ENCODE measurements around the gene OR9Q1.
"Not testable (repeated sequence)": the region's sequence is repeated elsewhere in the genome, so short reads cannot be mapped to it uniquely, and the experiment has no call there.

Gene OR9Q1, protein sequence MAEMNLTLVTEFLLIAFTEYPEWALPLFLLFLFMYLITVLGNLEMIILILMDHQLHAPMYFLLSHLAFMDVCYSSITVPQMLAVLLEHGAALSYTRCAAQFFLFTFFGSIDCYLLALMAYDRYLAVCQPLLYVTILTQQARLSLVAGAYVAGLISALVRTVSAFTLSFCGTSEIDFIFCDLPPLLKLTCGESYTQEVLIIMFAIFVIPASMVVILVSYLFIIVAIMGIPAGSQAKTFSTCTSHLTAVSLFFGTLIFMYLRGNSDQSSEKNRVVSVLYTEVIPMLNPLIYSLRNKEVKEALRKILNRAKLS

DNA sequence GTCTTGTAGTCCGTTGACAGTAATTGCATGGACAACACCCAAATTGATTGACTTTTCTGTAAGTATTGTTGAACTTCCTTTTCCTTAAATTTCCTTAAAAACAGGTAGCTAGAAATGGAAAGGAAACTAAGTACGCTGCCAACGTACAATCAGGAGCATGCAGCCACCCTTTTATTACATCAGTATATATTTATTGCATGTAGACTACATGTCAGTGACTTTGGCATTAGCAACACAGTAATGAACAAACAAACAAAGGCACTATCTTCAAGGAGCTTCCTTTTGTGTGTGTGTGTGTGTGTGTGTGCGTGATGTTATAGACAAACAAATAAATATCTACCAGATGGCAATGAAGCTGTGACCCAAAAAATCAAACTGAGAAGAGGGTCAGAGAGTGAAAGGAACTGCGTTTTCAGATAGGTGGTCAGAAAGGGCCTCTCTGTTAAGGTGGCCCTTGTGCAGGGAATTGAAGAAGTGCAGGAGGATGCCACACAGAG, at the start of gene OR9Q1:
Gene OR9Q1 (plus strand): TSS at position 447 of the 497 bp plus-strand sequence. CDS start 155,564 bp downstream, outside the sequence.
- no peak for DNase-seq (ENCODE audit: low spot score)

DNA sequence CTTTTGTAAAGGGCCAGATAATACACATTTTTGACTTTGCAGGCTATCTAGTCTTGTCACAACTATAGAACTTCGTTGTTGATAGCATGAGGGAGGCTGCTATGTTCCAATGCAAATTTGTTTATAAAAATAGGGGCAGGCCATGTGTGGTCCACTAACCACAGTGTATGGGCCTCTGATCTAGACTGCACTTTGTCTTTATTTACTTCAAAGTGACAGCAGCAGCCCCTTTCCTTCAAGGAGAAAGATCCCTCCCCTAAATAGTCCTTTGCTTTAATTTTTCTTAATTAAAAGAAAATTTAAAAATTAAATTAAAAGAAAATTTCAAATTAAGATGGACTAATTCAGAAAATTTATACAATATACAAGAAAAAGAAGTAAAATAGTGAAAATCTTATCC, 49.5 kb upstream of the OR9Q1 start:
- no peak for DNase-seq (ENCODE audit: low spot score)

DNA sequence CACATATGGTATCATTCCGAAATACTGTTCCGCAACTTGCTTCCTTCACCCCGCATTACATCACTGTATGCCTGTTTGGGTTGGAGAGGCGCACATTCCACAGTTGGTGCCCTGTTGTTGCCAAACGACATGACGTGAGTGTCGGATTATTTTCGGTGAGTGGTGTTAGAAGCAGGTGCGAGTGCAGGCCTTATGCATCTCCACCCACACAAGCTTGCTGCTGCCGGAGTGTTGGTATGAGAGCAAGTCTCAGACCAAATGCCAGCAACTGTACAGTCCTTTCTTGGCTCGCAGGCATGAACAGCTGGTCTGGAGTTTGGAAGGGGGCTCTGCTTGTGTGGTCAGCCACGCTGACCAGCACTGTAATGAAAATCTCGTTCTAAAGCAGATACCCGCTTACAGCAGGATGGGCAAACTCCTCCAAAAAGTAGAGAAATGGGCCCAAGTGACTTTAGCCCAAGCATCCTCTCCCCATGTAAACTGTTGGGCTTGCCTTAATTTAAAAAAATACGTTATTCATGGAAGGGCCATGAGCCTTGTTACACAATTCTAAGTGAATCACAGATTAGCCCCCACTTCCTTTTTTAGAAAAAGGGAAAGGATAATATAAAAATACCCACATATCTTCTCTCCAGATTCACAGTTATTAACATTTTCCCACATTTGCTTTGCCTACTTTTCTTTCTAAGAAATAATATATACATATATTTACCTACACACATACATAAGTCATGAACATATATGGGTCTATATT, 48.7 kb upstream of the OR9Q1 start:
- no peak for DNase-seq (ENCODE audit: low spot score)

DNA sequence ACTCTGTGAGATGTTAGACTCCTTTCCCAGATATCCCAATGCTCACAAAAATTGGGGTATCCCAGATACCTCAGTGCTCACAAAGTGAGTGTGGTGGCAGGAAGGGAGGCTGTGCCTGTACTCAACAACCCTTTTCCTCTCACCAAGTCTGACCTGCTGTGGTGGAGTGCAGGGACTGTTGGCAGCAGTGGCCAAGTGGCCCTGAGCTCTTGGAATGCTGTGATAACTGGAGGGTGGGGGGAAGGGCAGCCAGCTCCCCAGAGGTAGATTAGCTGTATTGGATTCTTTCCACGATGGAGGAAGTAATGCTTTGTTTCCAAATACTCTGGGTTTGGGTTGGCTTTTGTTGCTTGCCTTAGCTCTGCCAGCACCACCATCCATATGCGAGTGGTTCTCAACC, 46.0 kb upstream of the OR9Q1 start:
- no peak for DNase-seq (ENCODE audit: low spot score)

DNA sequence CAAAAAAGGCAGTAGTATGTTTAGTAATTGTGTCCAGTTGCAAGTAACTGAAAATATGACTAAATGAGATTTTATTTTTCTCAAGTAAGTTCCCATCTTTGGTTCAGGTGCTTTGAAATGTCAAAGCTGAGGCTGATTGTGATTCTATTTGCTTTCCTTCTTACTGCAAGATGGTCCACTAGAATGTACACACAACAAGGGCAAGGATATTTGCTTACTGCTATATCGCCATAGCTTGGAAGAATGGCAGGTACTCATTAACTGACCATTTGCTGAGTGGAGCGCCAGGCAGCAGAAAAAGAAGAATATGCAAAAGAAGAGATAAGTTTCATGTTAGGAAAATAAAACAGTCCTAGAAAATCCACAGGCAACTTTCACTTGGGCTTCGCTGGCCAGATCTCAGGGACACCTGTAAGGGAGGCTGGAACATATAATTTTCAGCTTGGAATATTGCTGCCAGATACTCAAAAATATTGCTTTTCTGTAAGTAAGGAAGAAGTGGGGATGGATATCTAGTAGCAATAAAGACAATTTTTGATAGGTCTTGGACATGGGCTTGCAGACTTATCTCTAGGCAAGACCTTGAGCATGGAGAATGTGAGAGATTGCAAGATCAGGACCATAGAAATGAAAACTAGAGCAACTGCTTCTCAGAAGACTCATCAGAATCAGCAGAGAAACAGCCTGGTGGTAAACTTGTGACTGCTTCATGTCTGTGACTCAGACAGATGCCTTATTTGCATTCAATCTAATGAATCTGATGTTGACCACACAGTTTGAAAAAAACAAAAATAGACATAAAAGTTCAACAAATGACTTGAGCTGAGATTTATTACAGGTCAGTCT, 44.8 kb upstream of the OR9Q1 start:
- peak; percentile 28 for DNase-seq (ENCODE audit: low spot score)

DNA sequence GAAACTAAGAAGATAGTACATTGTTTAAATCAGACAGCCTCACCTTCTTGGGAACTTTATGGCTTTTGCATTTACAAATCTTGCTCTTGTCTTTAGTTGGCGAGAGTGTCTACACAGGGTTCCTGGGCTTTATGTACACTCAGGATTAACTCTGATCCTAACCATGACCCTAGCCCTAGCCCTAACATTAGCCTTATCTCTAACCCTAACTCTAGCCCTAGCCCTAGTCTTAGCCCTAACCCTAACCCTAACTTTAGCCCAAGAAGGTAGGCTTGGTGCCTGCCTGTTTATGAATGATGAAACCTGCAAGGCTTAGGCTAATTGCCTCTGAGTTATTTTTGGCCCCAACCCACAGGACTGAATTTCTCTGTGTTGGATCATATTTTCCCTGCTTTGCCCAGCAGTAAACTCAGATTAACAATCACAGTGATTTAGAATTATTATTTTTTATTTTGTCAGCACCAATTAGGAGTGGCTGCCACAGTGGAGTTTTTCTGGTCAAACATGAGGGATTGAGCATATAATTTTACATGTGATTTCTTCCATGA, 44.1 kb upstream of the OR9Q1 start:
- DNase-seq (ENCODE audit: low spot score), result no peak

DNA sequence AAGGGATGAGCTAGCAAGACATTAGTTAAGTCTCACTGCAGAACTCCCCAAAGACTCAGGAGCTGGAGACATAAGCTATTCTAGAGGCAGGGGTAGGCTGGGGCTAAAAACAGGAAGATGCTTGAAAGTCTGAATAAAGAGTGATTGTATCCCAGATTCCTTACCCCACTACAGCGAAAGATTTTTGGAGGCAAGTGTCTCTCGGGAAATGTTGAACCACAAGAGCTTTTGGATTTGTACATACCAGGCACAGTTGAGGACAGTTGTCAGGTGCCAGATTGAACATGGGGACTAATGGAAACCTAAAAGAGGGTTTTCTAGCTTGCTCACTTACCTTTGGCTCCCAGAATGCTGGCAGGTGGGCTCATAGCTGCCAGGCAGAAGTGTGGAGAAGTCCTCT, 43.5 kb upstream of the OR9Q1 start:
- DNase-seq (ENCODE audit: low spot score), result no peak

DNA sequence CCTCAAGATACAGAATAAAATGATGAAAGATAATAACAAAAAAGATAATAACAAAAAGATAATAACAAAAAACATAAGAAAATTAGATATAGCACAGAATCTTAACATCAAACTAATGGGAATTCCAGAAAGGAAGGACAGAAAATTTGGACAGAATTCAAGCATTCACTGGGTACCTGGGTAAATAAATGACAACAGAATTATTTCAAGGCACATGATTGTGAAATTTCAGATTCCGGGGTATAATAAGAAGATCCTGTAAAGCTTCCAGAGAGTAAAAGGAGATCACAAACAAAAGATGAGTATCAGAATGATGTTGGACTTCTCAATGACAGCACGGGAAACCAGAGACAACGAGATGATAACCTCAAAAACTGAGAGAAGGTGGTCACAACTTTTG, 42.1 kb upstream of the OR9Q1 start:
- DNase-seq (ENCODE audit: low spot score), result no peak

DNA sequence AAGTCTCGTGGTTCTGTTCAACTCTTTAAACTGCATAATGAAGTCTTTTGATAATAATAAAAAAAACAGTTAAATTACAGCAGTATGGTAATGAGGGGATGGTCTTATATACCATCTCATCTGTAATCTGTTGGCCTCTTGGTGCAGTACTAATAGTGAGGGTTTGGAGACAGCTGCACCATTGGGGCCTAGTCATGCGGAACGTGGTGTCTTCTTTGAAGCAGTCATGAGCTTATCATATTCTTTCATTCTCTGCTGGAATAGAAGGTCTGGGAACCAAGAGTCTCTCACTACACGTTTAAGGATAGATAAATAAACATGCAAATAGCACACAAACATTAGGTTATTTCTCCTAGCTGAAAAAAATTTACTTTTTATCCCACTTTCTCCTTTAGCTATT, 40.9 kb upstream of the OR9Q1 start:
- DNase-seq (ENCODE audit: low spot score), result no peak

DNA sequence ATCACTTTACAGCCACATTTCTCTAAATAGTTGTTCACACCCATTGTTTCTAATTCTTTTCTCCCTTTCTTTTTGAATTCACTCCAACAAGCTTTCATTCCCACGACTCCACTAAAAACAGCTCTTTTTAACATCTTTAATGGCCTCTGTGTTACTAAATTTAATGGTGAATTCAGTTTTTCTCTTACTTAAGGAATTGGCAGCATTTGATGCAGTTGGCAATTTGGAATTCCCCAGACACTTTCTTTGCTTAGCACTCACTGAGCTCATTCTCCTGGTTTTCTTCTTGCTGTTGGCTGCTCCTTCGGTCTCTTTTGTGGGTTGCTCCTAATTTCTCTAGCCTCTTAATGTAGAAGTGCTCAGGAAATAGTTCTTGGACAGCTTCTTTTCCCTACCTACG, 40.5 kb upstream of the OR9Q1 start:
- no peak for DNase-seq (ENCODE audit: low spot score)

DNA sequence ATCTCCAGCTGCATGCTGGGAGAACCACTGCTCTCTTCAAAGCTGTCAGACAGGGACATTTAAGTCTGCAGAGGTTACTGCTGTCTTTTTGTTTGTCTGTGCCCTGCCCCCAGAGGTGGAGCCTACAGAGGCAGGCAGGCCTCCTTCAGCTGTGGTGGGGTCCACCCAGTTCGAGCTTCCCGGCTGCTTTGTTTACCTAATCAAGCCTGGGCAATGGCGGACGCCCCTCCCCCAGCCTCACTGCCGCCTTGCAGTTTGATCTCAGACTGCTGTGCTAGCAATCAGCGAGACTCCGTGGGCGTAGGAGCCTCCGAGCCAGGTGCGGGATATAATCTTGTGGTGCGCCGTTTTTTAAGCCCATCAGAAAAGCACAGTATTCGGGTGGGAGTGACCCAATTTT, 24.2 kb upstream of the OR9Q1 start:
- DNase-seq (ENCODE audit: low spot score), result not testable (repeated sequence)

DNA sequence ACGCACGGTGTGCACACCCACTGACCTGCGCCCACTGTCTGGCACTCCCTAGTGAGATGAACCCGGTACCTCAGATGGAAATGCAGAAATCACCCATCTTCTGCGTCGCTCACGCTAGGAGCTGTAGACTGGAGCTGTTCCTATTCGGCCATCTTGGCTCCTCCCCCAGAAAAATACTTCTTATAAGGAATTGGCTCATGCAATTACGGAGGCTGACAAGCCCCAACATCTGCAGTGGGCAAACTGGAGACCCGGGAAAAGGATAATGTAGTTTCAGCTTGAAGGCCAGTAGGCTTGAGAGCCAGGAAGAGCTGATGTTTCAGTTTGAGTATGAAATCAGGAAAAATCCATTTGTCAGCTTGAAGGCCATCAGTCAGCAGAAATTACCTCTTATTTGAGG, 23.7 kb upstream of the OR9Q1 start:
- DNase-seq (ENCODE audit: low spot score), result not testable (repeated sequence)

DNA sequence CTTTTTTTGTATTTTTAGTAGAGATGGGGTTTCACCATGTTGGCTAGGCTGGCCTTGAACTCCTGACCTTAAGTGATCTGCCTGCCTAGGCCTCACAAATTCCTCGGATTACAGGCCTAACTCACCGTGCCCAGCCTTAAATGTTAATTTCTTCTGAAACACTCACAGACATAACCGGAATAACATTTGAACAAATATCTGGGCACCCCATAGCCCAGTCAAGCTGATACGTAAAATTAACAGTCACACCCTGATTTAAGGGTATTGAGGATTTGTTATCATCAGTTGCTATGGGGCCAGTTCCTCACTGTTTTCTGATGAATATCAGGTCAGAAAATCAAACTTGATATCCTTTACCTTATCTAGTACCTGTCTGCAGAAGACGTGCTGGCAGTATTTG, 23.0 kb upstream of the OR9Q1 start:
- DNase-seq (ENCODE audit: low spot score), result no peak

DNA sequence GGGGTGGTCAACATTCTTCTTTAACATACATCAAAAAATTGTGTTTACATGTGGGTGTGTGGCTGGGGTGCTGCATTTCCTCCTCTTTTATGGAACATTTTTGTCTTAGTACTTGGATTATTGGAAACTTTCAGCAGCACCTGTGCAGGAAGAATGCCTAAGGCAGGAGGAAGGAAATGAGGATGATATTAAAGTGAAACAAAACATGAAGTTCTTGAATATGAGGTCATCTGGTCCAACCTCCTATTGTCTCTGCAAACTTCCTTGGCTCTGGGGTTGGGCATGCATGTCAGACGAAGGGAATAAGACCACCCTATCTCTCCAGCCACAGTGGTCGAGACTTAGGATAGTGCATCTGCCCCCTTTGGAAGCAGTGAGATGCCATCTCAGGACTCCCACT, 20.6 kb upstream of the OR9Q1 start:
- no peak for DNase-seq (ENCODE audit: low spot score)

DNA sequence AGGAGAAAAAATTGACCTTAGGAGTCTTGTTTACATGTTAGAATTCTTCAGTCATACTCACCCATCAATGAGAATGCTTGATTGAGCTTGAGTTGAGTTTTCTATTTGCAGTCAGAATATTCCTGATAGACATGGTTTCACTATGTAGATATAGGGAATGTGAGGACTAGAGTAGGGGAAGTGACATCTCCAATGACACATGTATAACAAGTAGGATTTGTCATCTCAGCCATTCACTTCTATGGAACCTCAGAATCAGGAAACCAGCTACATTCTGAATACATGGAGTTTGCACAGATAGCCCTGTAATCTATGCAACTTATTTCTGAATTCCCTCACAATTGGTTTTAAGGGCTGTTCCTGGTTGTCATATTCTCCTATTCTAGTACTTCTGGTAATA, 20.1 kb upstream of the OR9Q1 start:
- DNase-seq (ENCODE audit: low spot score), result no peak

DNA sequence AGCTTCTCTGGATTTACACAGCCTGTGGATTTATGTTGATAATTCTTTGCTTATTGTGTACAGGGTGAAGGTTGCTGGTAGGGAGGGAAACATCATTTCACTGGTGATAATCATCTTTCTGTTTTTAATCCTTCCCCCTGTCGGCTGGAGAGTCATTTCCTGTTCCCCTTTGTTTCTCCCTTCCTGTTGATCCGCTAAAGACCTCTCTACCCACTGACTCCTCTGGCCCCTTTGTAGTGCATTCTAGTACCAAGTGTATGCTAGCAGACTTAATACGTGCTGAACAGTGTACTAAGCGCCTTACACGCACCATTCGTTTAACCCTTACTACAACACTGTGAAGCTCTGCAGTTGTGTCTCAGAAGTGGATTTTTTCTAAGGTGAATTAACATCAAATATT, 19.0 kb upstream of the OR9Q1 start:
- DNase-seq (ENCODE audit: low spot score), result no peak

DNA sequence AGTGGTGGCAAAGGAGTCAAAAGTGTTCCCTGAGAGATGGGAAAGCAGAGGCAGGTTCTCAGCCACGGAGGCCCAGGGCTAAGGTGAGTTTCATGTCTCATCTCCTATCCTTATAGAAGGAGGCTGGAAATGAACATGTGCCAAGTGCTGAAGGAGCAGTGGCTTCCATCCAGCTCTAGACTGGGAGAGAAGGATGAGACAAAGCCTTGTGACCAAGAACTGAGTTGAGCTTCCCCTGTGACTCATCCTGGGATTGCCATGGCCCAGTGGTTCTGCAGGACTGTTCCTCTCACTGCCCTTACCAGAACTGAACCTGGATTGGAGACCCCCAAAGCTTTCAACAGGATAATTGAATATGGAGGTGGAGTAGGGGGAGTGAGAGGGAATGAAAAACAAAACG, 16.7 kb upstream of the OR9Q1 start:
- no peak for DNase-seq (ENCODE audit: low spot score)

DNA sequence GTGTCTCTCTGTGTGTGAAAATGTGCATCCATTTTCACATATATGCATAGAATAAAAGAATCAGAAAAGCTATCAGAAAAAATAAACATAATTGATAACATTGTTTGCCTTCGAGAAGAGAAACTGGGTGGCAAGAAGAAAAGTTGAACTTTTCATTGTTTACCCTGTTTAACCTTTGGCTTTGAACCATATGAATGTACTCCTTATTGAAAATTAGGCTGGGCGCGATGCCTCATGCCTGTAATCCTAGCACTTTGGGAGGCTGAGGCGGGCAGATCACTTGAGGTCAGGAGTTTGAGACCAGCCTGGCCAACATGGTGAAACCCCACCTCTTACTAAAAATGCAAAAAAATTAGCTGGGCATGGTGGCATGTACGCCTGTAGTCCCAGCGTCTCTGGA, 11.9 kb upstream of the OR9Q1 start:
- DNase-seq (ENCODE audit: low spot score), result no peak

DNA sequence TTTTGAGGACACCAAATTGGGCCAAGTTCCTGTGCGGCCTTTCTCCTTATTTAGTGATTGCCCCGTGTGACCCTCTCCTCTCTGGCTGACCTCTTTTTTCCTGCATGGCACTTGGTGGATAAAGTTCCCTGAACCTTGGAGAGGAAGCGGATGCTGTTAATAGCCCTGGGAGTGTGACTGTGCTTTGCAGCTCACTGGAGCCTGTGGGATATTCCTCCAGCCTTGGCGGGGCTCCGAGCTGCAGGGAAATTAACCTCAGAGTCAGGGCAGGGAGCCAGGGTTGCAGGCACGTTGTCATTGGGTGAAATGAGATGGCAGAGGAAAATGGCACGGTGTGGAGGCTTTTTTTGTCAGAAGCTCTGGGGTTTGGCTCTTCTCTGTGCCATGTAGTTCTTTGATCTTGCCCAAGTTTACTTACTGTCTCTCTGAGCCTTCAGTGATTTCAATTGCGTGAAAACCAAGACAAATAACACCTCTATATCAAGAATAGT, 965 bp downstream of the OR9Q1 start:
- DNase-seq (ENCODE audit: low spot score), result no peak

DNA sequence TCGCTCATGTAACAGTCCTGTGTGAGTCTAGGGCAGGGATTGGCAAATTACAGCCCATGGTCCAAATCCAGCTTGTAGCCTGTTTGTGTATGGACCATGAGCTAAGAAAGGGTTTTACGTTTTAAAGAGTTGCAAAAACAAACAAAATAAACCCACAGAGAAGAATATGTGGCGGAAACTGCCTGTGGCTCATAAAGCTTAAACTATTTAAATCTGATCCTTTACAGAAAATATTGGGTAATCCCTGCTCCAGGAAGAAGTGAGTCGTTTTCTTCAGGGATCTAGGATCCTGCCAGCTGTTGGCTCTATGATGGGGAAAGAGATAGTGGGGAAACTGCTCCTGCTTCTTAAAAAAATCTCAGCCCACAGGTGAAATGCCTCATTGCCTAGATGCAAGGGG, 3.7 kb downstream of the OR9Q1 start:
- DNase-seq (ENCODE audit: low spot score), result no peak

DNA sequence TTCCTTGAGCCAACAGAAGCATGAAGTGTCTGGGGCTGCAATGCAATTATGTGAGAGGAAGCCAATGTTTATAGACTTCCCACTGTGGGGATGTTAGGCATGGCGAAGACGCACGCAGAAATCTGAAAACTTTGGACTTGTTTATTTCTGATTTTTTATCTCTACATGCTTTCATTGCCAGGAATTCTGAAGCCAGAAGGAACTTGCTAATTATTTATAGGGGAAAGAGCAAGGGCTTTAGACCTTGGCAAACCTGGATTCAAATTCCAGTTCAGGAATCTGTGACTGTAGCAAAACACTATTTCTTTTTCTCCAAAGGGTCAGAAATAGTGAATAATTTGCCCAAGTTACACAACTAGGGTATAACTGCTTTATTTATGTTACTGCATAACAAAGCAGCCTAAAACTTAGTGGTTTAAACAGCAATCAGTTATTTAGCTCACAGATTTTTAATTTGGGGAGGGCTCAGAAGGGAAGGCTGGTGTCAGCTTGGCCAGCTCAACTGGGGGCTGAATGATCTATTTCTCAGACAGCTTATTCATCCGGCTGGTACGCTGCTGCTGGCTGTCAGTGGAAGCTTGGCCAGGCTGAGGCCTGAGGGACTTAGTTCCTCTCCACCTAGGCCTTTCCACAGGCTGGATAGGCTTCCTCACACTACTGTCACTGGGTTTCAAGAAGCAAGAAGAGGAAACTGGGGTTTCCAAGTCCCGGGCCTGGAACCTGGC, 5.2 kb downstream of the OR9Q1 start:
- DNase-seq (ENCODE audit: low spot score), result no peak

DNA sequence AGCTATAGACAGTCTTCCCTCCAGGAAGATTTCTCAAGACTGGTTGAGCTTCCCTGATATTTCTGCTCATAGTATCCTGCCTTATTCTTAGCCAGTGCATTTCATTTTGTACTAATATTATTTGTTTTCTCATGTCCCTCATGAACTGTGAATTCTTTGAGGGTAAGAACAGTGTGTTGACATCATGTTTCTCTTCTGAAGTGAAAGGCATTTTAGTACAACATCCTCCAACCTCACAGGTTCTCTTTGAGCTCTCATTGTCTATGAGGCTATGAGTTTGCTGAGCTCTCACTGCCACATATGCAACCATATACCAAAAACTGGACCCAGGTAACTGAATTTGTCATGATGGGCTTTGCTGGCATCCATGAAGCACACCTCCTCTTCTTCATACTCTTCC, 7.0 kb downstream of the OR9Q1 start, which contains the start of gene OR6Q1:
Gene OR6Q1 (plus strand): TSS at position 301 of the 400 bp plus-strand sequence. CDS start 0 bp downstream, at position 301.
- no peak for DNase-seq (ENCODE audit: low spot score)

All from COLO829 (cell line).